Measurements from ENCODE around the gene TFCP2.

The TFCP2 gene

GRCh38 chr12:51077930-51078329 is 95.0 kb downstream of the TFCP2 start:
- H3K36me3 ChIP-seq (ENCODE audit: control insufficient read depth, insufficient read depth, low read length): no peaks in the 10 kb centered on the region
- no peak for TF ChIP-seq CTCF (IDR thresholded peaks at IDR 0.05; ENCODE audit: insufficient read depth, low read length, poor library complexity, severe bottlenecking)
- no peaks in the 10 kb centered on the region for H3K27me3 ChIP-seq (replicated peaks; ENCODE audit: control insufficient read depth, insufficient read depth, low read length)
- H3K4me3 ChIP-seq (replicated peaks; ENCODE audit: low read depth, low read length): no peak overlapping the region
- DNase-seq (ENCODE audit: extremely low read depth, insufficient read length): no peak

DNA sequence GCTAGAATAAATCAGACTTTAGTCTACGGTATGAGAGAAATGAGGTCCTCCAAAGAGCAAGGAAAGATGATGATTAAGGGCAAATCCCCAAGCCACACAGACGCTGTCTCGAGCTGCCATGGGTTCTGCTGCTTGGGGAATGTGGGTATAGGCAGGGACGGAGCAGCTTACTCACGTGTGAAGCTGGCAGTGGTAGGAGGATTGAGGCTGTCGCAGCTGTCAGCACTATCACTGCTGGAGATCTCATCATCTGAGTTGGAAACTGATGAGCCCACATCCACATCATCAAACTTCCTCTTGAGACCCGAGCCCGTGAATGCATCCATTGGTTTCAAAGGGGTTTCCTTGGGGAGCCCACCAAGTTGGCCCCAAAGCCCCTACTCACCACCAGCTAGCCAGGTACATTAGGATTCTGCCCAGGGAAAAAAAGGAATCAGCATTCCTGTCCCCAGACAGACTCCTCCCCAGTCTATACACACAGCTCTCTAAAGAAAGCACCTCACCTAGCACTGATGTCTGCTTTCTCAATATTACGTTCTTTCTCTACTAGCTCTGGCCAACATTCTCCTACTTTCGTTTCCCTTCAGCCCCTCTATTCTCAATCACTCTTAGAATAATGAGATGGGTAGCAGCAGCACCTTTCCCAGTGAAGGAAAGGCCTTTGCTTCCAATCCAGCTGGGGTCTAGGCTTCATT is 96.6 kb downstream of the TFCP2 start:
- no peak for TF ChIP-seq CTCF (IDR thresholded peaks at IDR 0.05; ENCODE audit: insufficient read depth, low read length, poor library complexity, severe bottlenecking)
- no peaks in the 10 kb centered on the region for H3K27me3 ChIP-seq (replicated peaks; ENCODE audit: control insufficient read depth, insufficient read depth, low read length)
- no peak for DNase-seq (ENCODE audit: extremely low read depth, insufficient read length)
- no peak overlapping the region for H3K4me3 ChIP-seq (replicated peaks; ENCODE audit: low read depth, low read length)
- no peaks in the 10 kb centered on the region for H3K36me3 ChIP-seq (ENCODE audit: control insufficient read depth, insufficient read depth, low read length)

GRCh38 chr12:51075390-51075789 is 97.5 kb downstream of the TFCP2 start:
- H3K36me3 ChIP-seq (ENCODE audit: control insufficient read depth, insufficient read depth, low read length): no peaks in the 10 kb centered on the region; the same call in 1 of the 2 replicates
- no peak for TF ChIP-seq CTCF (IDR thresholded peaks at IDR 0.05; ENCODE audit: insufficient read depth, low read length, poor library complexity, severe bottlenecking)

DNA sequence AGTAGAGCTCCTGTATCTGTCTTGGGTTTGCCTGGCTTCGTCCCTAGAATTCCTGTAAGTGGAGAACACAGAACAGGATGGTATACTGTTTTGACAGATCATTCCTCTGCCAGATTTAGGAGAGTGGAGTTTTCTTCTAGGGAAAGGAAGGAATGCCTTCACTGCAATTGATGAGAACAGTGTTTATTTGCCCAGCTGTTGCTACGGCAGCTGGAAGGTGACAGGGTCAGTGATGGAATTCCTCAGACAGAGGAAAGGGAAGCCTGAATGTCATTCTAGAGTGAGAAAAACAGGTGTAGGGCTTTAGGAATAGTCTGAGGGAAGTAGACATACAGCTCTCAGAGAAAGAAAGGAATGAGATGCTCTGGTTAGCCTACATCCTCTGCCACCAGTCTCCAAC is 101.3 kb downstream of the TFCP2 start:
- Histone ChIP-seq H3K36me3 (ENCODE audit: control insufficient read depth, insufficient read depth, low read length) (peaks cover 4% of the 10 kb centered on the region), H3K27me3 (replicated peaks; ENCODE audit: control insufficient read depth, insufficient read depth, low read length) (no peaks in the 10 kb centered on the region), H3K4me3 (replicated peaks; ENCODE audit: low read depth, low read length) (no peak overlapping the region)
- no peak for TF ChIP-seq CTCF (IDR thresholded peaks at IDR 0.05; ENCODE audit: insufficient read depth, low read length, poor library complexity, severe bottlenecking)
- DNase-seq (ENCODE audit: extremely low read depth, insufficient read length): no peak

More at GRCh38 chr12:51075390-51075789, 97.5 kb downstream of the TFCP2 start:
- no peak for DNase-seq (ENCODE audit: extremely low read depth, insufficient read length)
- Histone ChIP-seq H3K27me3 (replicated peaks; ENCODE audit: control insufficient read depth, insufficient read depth, low read length) (no peaks in the 10 kb centered on the region), H3K4me3 (replicated peaks; ENCODE audit: low read depth, low read length) (no peak overlapping the region)

DNA sequence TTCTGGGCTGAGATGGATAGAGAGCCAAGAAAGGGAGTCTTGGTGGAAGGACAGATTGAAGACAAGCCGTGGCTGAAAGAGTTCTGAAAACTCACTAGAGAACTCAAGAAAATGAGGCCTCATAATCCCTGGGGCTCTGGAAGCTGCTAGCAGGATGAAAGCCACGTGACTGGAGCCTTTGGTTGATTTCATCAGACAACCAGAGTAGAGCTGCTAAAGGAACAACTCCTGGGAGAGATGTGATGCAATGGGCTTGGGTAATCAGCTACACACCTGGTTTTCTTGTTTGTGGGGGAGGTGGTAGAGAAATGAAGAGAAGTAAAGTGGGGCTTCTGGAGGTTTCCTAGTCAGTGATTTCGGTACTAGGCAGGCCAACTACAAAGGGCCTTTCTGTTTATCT is 102.9 kb downstream of the TFCP2 start:
- no peak overlapping the region for H3K4me3 ChIP-seq (replicated peaks; ENCODE audit: low read depth, low read length)
- DNase-seq (ENCODE audit: extremely low read depth, insufficient read length): no peak
- TF ChIP-seq CTCF (IDR thresholded peaks at IDR 0.05; ENCODE audit: insufficient read depth, low read length, poor library complexity, severe bottlenecking): no peak
- H3K36me3 ChIP-seq (ENCODE audit: control insufficient read depth, insufficient read depth, low read length): peaks cover 5% of the 10 kb centered on the region
- no peaks in the 10 kb centered on the region for H3K27me3 ChIP-seq (replicated peaks; ENCODE audit: control insufficient read depth, insufficient read depth, low read length)

DNA sequence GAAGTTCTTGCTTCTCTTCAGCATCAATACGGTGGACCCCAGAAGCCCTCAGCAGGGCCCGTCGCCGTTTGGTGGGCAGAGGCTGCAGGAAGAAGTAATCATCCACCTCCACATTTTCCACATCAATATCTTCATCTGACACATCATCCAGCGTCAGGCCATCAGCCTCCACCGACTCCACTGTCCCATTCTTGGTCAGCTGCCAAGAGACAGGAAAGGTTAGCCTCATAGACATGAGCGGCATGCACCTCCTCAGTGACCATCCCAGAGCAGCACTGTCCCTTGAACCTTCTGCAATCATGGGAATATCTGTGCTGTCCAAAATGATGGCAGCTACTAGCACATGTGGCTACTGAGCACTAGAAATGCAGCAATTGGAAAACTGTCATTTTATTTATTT is 105.2 kb downstream of the TFCP2 start:
- no peaks in the 10 kb centered on the region for H3K27me3 ChIP-seq (replicated peaks; ENCODE audit: control insufficient read depth, insufficient read depth, low read length)
- H3K4me3 ChIP-seq (replicated peaks; ENCODE audit: low read depth, low read length): no peak overlapping the region
- no peak for DNase-seq (ENCODE audit: extremely low read depth, insufficient read length)
- peaks cover 7% of the 10 kb centered on the region for H3K36me3 ChIP-seq (ENCODE audit: control insufficient read depth, insufficient read depth, low read length)
- no peak for TF ChIP-seq CTCF (IDR thresholded peaks at IDR 0.05; ENCODE audit: insufficient read depth, low read length, poor library complexity, severe bottlenecking)
